Stimulated activated CD4-positive, alpha-beta T cell treated with anti-CD3 and anti-CD28 coated beads, Interleukin-2, amount 100 ng/mL, for 48 hours (primary cell): ENCODE results near the gene ANO4.
"Not testable (repeated sequence)": the region's sequence is repeated elsewhere in the genome, so short reads cannot be mapped to it uniquely, and the experiment has no call there.

Source experiments
- DNase-seq, 2 donors: peaks; one replicate each; pipeline ENCODE4 v3.0.0-alpha.2; 2020

ANO4 gene

DNA sequence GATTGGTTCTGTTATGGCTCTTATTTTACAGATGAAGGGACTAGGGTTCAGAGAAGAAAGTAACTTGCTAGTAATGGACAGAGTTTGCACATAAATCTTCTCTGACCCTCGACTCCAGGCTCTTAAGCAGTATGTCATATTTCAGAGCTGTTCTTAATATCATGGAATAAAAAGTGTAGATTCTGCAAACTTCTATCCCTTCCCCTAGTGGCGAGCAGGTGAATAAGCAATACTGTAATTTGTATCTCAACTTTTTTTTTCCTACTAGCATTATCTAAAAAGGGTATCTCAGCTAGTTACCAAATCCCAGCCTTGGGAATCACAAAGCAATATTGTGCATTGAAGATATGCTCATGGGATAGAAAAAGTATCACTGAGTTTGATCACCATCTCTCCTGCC lies 83.2 kb downstream of the ANO4 start:
- no peak for DNase-seq

- no peak for DNase-seq
Measured at GRCh38 chr12:100895192-100895591, 100.6 kb downstream of the ANO4 start.

- DNase-seq: no peak
Measured at GRCh38 chr12:100896192-100896591, 101.6 kb downstream of the ANO4 start.

- no peak for DNase-seq
Measured at GRCh38 chr12:100897240-100897639, 102.7 kb downstream of the ANO4 start.

- no peak for DNase-seq
Measured at GRCh38 chr12:100899301-100899700, 104.7 kb downstream of the ANO4 start.

DNA sequence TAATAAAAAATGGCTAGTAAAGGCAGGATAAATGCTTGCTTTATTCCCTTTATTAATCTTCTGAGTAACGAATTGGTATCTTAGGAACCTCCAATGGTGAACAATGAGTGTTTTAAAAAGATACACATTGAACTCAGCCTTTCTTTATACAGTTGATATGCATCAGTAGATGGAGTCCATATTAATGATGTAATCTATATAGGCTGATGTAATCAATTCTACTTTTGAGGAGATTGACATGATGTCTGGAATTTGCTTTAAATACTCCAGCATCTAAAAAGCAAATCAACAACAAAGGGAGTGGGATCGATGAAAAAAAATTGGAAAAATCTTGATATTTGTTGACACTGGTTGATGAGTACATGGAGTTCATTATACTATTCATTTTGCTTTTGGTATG lies 106.2 kb downstream of the ANO4 start:
- no peak for DNase-seq

GRCh38 chr12:100901266-100901665 lies 106.7 kb downstream of the ANO4 start:
- DNase-seq: no peak

DNA sequence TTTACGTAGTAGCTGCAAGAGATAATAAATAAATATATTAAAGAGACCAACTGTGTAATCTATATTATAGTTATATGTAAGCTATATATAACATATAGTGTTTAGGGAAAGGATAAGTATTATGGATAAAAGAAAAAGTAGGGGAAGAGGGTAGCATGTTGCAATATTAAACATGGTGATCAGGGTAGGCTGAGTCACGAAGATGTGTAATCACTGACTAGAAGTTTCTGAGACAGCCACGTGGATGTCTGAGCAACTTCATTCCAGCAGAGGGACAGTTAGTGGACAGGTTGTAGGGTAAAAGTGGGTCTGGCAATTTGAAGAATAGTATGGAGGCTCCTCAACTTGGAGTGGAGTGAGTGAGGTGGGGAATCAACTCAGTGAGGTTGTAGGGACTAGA lies 109.7 kb downstream of the ANO4 start:
- DNase-seq: no peak

DNA sequence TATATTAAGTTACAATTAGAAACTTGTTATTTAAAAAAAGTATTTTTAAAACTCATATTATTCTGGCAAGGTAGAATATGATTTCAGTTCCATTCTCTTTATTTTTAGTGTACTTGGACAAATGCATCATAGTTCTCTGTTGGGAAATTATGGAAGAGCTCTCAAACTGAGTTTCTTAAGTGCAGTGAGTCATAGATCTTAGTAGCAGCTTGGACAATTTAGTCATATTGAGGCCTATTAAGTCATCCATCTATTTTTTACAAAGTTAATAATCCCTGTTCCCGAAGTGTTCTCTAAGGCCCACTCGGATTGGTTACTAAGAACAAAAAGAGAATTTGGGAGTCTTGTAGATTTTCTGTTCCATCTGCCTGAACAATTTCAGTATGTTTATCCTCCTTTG lies 113.9 kb downstream of the ANO4 start:
- no peak for DNase-seq

- DNase-seq: no peak
Measured at GRCh38 chr12:100913872-100914592, 119.5 kb downstream of the ANO4 start.

GRCh38 chr12:100919116-100919515 lies 124.5 kb downstream of the ANO4 start:
- no peak for DNase-seq

GRCh38 chr12:100920493-100920892 lies 125.9 kb downstream of the ANO4 start:
- DNase-seq: no peak

DNA sequence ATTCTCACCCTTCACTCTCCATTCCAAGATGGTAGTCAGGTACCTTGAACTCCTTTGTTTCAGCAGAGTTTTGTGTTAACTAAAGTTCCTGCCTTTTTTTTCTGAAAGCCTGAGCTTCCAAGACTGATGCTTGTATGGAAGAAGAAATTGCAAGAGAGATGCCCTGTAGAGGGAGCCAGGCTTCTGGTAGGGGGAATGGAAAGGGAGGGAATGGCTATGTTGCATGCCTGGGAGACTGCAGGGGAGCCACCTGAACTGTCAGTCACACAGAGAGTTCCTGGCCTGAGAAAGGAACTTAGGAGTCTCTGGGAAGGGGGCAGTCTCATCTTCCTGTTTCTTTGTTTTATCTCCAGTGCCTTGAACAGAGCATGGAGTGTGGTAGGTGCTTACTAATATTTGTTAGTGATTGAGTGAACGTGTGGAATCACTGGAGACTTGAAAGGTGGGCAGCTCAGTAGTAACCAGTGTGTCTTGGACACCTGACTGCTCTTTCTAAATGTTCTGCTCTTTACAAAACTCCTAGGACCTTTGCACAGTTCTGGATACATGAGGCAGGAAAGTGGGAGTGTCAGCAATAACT lies 132.2 kb downstream of the ANO4 start:
- no peak for DNase-seq

DNA sequence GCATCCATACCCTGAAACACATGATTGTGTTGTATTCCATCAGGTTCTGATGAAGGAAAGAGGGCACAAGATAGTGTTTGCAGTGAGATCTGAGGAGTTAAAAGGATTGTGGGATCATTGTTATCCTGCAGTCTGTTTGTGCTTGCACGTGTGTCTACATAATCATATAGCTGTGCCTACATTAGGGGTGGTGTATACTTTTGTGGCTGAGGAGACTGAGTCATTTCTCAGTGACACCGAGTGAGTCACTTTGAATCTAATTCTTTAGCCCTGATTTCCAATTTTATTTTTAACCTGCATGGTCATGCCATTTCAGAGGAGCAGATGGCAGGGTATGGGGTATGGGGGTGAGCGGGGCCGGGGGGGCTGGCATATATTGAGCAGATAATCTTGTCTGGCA lies 133.2 kb downstream of the ANO4 start:
- no peak for DNase-seq

DNA sequence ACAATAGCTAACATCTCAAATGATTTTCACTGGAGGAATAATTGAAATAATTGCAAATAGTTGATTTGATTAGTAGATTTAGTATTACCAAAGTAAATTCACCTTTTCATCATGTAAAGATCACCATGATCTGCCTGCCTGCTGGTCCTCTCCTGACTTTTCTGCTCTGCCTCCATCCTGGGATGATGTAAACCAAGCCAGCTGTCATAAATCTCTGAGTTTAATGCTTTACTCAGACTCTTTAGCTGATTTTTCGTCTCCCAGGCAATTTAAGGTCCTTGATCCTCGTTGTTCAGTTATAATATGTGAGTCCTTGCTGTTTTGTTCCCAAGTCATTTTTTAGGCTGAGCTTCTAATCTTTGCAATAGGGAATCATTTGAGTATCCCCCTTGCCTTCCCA lies 138.0 kb downstream of the ANO4 start:
- no peak for DNase-seq

- DNase-seq: not testable (repeated sequence)
Measured at GRCh38 chr12:100933531-100933930, 139.0 kb downstream of the ANO4 start.

GRCh38 chr12:100935929-100936328 lies 141.4 kb downstream of the ANO4 start:
- DNase-seq: no peak

DNA sequence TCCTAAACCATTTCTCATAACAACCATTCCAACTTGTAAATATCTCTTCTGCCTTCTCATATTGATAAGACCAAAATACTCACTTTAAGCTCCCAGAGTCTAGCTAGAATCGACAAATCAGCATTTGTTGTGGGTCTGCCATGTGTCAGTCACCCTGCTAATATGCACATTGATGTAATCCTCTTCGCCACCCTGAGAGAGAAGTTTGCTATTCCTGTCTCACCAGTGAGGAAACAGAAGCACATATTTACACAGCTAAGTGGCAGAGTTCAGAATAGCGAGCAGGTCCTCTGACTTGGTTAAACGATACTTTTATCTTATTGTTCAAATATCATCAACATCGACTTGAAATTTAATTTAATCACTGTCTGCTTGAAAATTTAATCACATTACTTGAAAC lies 142.1 kb downstream of the ANO4 start:
- DNase-seq: no peak

- no peak for DNase-seq
Measured at GRCh38 chr12:100940503-100940902, 145.9 kb downstream of the ANO4 start.

DNA sequence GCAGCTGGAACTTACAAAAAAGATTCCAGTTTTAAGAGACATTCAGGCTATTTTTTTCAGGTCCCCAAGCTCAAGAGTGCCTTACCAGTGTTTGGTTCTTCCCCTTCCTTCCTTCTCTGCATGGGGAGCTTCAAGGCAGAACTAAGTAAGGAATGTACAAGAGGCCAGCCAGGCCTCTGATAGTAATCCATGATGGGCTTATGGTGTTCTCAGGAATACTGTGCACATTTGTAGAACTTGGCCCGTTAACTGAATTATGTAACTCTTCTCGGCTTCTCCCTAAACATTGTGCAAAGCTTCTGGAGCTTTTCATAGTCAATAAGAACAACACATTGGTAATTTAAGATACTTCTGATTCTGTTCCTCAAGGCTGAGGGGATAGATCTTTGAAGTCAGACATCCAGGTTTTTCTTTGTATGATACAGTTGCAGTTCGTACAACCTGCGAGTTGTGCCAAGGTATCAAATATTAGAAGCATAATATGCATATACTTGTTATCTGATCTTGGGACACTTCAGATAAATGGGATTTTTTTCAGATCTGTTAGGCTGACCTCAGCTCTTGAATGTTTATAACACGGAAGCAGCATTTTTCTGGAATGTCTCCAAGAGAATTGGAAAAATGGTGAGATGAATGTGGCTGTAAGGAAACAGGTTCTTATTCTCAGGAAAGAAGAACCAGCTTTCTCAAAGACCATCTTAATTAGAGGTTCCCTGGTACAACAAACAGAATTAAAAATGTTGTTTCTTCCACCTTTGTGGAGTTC lies 148.6 kb downstream of the ANO4 start:
- no peak for DNase-seq

DNA sequence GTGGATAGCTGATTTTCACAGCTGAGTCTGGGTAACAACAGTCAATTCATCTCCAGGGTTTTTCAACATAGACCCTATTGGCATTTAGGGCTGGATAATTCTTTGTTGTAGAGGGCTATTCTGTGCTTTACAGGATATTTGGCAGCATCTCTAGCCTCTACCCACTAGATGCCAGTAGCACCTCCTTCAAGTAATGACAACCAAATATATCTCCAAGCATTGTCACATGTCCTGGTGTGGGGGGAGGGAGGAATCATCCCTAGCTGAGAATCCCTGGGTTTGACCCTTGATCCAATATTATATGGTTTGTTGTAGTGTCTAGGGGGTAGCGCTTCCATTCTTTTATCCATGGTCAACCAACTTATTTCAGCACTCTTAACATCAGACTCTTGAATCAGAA lies 157.2 kb downstream of the ANO4 start:
- no peak for DNase-seq

GRCh38 chr12:100953217-100953616 lies 158.6 kb downstream of the ANO4 start:
- DNase-seq: no peak

DNA sequence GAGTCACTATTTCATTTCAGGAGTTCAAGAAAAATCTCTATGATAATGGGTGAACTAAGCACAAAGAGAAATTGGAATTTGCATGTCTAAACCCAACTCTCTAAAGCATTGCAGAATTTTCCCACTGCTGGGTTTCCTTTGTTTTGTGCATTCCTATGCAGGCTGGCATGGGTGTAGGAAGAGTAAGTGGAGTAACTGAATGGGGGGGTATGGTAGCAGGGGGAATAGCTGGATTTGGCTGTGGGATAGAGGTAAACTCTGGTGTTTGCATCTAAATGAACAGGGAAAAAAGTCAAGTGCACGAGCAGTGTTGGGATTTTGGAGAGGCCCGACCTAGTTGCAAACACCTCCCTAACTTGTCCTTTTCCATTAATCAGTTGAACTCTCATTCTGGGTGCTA lies 159.1 kb downstream of the ANO4 start:
- no peak for DNase-seq

DNA sequence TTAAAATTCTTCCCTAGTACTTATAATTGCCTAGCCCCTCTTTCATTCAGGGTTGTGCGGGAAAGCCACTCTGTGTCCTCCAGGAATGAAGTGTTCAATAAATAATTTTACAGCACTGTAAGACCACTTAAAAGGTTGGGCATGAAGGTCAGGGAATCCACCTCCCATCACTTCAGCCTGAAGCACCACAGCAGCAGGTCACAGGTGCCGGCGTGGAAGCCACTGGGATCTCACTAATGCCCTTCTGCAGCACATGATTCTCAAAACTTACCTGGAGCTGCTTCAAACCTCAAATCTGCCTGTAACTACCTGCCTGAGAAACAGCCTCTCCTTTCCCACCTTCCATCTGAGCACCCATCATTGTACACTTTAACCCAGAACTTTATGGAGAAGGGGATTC lies 159.5 kb downstream of the ANO4 start:
- DNase-seq: no peak
